Stimulated activated CD4-positive, alpha-beta T cell treated with anti-CD3 and anti-CD28 coated beads, Interleukin-1b, Interleukin-23, amount 100 ng/mL, for 48 hours (primary cell): ENCODE data around the gene FOXS1.

Source experiments
- DNase-seq: peaks from one replicate; pipeline ENCODE4 v3.0.0-alpha.2; 2020

FOXS1 gene

DNA sequence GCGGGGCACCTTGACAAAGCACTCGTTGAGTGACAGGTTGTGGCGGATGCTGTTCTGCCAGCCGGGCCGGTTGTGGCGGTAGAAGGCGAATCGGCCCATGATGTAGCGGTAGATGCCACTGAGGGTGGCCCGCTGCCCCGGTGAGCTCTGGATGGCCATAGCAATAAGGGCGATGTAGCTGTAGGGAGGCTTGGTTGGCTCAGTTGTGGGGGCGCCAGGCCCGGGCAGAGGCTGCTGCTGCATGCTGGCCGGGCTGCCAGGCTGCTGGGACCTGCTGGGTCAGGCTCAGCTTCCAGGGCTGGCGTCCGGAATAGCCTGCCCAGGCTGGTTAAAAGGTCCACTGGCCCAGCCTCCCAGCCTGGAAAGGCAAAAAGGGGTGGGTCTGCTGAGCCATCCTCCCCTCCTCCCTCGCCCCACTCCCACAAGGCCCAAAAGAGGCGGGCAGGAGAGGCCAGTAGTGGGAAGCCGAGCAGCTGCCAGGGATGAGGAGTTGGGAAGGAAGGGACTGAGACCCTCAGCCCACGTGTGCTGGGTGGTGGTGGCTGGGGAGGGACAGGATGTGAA is at the start of gene FOXS1:
FOXS1 (minus strand) TSS at position 305 of the 564 bp plus-strand sequence; CDS start at position 243, 62 bp downstream.
- DNase-seq = no peak

DNA sequence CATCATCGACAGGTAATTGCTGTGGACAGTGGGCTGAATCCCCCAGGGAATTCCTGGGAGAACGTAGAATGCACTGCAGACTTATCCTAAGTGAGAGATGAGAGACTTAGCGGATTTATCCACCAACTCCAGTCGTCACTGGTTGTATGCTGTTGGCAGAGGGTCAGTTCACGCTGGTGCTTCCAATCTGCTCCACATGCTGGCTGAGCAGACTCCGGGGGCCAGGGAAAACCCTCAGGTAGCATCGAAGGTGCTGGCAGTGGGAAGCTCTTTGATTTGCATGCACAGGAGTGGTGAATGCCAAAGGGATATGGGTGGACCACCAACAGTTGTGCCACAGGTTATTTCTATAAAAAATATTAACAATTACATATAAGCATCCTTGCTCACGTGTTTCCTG is 45.2 kb upstream of the FOXS1 start:
- no peak for DNase-seq

DNA sequence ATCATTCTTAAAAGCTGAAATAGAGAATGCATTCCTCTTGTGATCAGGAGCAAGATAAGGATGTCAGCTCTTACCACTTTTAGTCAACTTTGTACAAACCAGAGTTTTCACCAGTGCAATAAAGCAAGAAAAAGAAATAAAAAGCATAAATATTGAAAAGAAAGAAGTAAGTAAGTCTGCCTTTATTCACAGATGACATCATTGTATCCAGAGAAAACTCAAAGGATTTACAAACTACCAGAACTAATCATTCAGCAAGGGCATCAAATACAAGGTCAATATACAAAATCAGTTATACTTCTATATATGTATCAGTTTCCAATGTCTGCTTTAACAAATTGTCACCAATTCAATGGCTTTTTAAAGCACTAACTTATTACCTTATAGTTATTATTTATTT is 38.4 kb upstream of the FOXS1 start:
- no peak for DNase-seq

DNA sequence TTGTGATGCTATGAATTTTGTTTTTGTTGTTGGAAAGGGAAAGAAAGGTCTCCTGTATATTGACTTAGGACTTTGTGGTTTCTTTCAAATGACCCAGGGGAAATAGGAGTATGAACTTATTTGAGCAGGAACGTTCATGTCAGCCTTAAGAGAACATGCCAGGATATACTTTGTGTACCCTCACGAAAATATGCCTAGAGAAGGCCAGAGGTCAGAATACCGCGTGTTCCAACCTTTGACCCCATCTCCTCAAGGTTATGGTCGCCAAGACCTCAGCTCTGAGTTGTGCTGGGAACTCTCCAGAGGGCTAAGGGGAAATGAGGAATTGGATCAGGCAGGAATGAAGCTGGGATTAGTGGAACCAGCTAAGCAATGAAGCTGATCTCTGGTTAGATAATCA is 36.5 kb upstream of the FOXS1 start:
- no peak for DNase-seq

DNA sequence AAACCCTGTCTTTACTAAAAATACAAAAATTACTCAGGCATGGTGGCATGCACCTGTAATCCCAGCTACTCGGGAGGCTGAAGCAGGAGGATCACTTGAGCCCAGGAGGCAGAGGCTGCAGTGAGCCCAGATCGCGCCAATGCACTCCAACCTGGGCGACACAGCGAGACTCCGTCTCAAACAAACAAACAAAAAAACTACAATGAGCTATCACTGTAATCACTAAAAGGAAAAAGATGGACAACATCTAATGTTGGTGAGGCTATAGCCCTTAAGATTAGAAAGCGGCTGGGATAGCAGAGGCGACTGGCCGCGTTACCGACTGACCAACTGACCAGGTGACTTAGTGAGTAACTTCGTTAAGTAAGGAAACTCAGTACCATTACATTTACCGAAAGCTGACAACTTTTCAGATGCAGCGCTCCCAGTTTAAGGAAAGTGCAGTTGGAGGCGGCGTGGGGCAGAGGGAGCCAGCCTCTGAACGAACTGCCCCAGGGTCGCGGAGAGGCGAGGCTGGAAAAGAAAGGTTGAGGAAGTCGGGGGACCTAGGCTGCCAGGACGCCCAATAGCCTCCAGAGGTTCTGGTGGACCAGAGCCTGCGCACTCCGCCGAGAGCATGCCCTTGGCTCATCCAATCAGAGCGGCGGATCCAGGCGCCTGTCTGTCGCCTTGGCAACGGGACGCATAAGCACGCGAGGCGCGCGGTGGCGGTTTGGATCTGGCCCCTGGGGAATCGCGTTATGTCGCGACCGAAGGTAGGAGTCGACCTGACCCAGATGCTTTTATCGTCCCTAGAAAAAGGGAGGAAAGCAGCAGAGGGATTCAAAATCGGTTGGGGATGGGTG is 34.0 kb upstream of the FOXS1 start:
- peak; percentile 86 for DNase-seq

DNA sequence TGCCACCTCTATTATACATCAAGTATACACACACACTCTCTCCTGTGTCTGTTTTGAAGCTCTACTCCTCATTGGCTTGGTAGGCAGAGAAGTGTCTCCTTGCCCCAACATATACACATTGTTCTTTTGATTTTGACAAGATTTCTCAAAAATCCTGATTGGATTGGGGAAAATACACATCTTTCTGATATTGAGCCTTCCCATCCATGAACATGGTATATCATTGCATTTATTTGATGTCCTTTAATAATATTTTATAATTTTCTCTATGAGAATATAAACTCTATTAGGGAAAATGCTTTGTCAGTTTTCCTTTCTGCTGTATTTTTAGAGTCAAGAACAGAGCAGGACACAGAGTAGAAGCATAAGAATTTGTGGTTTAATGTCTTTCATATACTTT is 32.3 kb upstream of the FOXS1 start:
- DNase-seq = no peak

DNA sequence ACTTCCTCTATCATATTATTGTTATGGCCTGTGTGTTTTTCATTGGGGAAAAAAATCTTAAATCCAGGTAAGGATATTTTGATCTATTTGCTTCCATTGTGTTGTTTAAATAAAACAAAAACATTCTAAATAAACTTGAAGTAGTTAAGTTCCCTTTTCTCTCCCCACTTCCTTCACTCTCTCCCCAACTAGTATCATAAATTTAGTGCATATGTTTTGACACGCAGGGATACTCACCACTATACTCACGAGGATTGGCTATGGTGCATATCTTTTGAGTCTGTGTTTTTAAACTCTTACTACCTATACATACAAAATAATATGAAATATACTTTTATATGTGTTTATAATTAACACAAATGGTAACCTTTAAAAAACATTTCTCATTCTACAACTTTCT is 30.3 kb upstream of the FOXS1 start:
- DNase-seq = no peak

DNA sequence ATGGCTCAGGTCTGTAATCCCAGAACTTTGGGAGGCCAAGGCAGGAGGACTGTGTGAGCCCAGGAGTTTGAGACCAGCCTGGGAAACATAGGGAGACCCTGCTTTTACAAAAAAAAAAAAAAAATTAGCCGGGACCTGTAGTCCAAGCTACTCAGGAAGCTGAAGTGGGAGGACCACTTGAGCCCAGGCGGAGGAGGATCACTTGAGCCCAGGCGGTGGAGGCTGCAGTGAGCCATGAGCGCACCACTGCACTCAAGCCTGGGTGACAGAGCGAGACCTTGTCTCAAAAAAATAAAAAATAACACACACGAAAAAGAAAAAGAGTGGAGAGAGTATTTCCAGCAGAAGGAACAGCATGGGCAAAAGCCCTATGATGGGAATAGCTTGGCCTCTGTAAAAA is 27.0 kb upstream of the FOXS1 start:
- DNase-seq = no peak

DNA sequence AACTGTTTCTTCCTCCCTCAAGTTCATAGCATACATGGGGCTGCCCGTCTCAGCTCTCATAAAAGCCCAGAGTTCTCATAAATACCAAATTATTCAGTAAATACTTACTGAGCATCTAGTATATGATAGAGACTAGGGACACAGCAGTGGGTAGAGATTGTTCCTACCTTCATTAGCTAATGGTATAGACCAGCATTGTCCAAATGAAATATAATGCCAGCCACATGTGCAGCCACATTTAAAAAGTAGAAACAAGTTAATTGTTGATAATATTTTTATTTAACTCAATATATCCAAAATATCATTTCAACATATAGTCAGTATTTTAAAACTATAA is 26.2 kb upstream of the FOXS1 start:
- no peak for DNase-seq

DNA sequence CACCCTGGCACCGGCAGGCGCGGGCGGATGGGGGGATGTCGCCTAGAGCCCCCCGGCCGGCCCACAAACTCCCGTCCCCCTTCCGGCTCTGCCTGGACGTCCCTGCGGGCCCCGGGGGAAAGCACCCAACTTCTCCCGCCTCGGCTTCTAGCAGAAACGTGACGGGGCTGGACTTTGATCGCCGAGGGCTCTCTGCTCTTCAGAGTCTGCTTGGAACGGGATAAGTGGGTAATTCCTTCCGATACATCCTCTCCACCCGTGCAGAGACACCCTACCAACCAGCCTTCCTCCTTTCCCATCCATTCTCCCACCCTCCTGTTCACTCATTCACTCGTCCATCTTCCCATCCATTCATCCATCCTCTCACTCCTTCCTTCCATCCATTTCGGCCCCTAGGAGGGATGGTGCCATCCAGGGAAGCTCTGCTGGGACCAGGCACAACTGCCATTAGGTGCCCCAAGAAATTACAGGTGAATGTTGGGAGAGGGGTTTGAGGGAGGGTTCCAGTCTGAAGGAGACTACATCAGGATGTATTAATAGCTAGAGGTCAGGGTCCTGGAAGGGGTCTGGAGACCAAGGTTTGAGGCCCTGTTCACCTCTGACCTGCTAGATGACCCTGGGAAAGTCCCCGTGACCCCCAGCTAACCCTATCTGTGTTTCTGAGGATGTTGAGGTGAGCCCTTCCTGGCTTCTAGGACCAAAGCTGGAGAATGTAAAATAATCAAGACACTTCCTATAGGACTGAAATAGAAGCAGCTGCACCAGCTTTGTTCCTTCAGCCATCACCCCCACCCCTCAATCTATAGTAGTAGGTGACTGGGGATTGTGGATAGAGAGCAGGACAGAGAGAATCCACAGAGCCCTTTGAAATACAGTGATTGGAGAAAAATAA is 25.6 kb upstream of the FOXS1 start:
- no peak for DNase-seq

DNA sequence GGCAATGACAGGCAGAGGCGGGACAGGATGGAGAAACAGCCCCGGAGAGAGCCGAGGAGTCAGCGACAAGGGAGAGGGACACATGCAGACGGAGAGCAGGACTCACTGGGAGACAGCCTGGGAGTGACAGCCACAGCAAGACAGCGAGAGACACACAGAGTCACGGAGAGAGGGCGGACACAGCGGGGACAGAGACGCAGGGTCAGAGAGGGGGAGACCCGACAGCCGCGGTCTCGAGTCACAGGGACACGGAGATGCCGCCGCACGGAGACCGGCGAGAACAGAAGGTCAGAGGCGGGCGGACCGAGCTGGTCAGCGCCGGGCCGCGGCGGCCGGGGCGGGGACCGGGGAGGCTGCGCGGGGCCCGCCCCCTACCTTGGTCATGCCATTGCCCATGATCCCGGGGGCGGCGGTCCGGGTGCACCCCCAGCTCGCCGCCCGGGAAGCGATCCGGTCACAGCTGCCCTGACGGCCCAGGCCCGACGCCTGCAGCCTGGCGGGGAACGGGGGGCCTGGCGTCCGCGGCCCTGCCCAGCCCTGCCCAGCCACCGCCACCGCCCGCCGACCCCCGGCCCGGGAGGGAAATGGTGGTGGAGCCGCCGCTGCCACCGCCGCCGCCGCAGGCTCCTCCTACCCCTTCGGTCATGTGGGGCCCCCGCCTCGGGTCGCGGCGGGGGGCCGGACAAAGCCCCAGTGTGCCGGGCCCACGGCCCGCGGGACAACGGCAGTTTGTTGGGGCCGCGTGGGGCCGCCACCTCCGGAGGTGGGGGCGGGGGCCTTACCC is 24.7 kb upstream of the FOXS1 start, which contains the start of the genes DUSP15 and TTLL9:
DUSP15 (minus strand) TSS at position 586 of the 784 bp plus-strand sequence; CDS start at position 396, 190 bp downstream.
TTLL9 (plus strand) TSS at position 693 of the 784 bp plus-strand sequence. CDS start 493 bp downstream, outside the sequence.
- DNase-seq = no peak

DNA sequence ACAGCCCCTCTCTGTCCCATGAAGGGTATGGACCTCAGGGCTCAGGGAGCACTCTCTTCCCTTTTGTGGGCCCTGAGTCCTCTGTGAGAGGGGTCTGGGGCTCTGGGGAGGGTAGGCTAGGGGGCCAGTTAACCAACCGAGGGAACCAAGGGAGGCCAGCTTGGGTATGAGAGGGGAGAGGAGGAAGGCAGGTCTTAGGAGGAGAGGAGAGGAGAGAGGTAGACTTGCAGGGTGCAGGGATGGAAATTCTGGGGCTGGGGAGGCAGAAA is 24.2 kb upstream of the FOXS1 start:
- DNase-seq = no peak

DNA sequence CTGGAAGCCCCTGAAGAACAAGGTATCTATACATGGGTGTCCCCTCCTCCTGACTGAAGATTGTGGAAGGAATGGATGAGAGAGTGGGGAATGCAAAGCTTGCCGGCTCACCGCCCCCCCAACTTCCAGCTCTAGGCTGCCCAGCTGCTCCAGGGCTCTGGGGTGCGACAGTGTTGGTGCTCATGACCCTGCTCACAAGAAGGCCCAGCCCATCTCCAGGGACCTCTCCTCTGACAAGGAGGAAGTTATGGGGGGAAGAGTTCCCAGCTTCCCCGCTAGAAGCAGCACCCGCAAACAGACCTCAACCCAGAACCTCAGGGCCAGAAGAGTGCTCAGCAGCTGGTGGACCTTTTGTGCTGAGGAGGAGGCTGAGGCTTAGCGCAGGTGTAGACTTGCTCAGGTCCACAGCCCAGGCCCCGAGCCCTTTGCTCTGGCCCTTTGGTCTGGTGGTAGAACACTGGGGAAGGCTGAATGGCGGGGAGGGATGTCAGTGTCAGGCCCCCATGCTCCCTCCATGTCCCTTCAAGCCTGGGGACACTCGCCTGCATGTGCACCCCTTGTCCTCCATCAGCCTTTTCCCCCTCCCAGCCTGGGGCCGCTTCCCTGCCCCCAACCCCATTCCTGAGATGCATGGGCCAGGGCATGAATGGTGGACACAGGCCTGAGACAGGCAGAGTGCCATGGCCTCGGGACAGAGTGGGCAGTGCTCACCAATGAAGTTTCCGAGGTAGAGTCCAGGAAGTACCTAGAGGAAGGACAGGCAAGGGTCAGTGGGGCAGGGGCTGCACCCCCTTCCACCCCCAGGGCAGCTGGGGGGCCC is 23.7 kb upstream of the FOXS1 start:
- DNase-seq = no peak

DNA sequence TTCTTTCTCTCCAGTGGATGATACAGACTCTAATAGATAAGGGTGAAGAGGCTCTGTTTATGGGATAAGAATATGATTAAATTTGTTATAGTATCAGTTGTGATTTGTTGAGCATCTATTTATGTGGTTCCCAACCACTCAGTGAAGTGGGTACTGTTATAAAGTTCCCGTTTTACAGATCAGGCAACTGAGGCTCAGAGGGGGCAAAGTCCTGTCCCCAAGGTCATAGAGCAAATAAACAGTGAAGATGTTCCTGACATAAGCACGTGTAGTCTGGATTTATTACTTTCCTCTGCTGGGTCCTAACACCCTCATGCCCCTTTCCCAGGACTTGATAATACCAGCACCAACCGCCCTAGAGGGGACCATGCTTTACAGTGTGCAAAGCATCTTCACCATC is 20.8 kb upstream of the FOXS1 start:
- DNase-seq = no peak

DNA sequence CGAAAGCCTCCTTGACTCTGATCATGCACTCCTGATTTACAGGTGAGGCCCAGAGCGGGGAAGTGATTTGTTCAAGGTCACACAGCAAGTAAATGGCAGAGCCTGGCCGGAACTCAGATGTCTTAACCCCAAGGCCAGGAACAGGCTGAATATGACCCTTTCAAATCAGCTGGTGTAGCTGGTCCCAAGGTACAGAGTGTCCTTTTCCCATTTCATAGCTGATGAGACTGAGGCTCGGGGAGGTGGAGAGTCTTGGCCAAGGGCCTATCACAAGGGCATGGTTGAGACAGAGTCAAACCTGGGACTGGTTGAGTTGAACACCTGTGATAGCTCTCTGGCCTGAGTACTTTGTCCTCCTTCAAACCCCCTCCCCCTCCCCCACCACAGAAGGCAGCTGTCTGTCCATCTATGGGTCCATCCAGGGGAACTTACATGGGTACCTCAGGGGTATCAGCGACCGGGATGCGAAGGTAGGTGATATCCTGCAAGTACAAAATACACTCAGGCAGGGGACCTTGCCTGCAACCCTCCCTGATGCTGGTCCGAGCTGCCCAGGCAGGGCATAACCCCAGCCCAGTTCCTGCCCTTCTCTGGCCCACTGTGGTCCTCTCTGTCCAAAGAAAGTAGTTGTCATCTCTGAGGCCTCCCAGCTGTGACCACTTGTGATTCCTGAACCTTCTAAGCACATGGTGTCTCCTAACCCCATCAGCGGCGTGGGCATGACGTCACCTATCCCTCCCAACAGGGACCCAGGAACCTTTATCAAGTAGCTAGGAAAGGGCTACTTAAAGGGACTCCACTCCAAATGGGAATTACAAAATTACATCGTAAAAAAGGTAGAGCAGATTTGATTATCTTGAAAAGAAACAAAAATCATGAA is 19.4 kb upstream of the FOXS1 start:
- DNase-seq = no peak

DNA sequence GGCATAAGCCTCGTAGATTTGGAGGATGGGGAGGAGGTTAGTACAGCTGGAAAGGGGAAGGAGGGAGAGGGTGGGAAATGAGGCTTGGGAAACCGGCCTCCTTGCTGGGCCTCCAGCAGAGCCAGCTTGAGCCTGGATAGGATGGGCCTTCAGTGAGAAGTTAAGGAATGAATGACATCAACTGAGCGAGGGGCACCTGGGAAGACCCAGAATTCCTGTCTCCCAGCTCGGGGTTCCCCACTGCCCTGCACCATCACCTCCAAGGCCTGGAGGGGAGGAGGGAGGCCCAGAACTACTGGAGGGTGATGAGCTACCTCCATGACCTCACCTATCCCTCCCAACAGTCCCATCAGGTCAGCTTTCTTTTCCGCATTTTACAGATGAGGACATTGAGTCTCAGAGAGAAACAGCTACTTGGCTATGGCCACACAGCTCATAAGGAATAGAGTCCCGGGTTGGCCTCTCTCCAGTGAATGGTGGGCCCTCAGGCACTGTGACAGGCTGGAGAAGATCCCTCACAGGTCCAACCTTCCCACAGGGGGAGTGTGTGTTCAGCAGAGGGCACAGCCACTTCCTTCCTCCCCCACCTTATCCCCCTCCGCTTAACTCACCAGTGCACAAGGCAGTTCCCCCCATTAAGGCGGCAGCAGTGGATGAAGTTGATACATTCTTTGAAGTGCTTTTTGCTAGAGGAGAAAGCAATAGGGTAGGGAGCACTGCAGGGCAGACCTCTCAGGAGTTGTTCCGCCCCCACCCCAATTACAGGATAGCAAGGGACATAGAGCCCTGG is 18.1 kb upstream of the FOXS1 start:
- no peak for DNase-seq

DNA sequence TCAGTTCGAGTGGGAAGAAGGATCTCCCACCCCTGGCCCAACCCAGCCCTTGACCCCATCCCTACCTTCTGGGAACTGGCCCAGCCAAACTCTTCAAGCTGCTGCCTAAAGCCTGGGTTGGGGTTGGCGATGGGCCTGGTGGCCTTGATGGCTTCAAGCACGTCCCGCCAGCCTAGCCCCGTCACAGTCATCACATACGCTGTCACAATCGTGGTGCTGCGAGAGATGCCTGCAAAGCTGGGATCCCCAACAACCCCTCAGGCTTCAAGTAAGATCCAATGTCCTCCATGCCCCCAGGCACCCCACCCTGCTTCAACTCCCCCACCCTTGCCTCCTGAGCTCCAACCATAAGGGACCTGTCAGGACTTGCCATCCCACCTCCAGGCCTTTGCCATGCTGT is 17.1 kb upstream of the FOXS1 start:
- DNase-seq = no peak

DNA sequence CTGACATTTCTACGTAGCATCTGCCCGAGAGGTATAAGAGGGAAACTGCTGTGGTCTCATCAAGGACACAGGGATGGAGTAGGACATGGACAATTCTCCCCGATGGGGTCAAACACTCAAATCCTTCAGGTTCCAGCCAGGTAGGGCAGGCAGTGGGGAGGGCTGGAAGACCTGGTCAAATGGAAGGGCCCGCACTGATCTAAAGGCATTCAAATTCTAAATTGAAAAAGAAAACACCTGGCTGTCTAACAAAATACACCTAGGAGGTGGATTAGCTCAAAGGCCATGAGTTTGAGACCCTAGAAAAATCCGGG is 16.7 kb upstream of the FOXS1 start:
- no peak for DNase-seq

DNA sequence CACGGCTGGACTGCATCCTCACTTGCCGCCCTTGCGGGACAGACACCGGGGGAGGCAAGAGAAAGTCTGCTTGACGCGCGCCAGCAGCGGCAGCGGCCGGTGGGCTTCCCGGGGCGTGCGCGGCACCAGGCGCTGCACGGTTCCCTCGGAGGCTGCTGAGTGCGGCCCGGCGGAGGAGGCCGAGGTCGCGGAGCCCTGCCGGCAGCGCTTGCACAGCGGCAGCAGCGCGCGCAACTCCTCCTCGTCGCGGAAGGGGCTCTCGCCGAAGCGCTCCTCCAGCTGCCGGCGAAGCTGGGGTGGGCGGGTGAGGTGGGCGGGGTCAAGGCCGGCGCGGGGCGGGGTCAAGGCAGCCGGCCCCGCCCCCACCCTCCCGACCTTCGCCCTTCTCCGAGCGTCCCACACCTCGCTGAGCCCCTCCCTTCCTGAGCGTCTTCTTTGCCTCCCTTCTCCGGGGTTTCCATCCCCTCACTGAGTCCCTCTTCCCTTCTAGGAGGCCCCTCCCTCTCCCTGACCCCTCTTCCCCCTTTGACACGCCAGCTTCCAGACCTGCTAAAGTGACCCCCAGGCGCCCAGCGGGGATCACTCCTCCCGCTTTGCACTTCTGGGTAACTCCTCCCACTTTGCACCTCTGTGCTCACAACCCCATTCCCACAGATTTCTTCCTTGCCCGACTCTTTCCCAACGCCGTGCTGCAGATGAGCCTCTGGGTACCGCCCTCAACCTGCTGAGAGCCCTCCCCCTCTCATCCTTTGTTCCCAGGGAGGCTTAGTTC is 16.2 kb upstream of the FOXS1 start:
- peak; percentile 67 for DNase-seq

DNA sequence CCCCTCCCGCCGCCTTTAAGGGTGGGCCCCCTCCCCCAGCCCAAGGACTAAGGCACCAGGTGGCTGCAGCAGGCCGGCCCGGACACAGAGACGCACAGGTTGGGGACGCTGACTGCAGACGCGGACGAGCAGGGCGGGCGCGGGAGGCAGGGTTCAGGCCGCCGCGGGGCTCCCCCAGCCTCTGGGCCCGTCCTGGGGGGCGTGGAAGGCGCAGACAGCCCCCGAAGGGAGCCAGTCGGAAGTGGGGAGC is 15.7 kb upstream of the FOXS1 start:
- DNase-seq = no peak
